ENCODE data around the gene TBX15. TPM values are rescaled to one million over a fixed set of nuclear protein-coding genes. Genes with fewer than 3 reads are reported as not detected.

The TBX15 gene
- total RNA-seq, 1 donor from 2014 or later: 2.9 TPM

DNA sequence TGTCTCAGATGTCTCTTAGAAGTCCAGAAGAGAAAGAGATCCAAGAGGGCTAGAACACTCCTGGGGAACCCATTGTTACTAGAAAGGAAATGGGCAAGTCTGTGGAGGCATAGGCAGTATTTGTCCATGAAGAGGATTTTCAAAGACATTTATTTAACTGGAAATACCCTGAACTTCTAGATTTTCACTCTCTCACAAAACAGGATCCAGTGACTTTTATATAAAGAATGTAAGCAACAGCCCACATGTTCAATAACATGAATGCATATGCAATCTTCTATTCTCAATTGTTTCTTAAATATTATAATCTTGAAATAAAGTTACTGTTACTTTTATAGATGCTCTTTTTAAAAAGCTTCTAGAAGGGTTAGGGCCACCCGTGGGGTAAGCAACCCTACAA is 53.4 kb downstream of the TBX15 start:
- H3K27me3 Mint-ChIP-seq (ENCODE audit: insufficient read depth, low read depth): peaks cover 4% of the 10 kb centered on the region
- no peaks in the 10 kb centered on the region for H3K27me3 ChIP-seq
- no peak overlapping the region for H3K4me3 Mint-ChIP-seq
- no peak overlapping the region for H3K27ac Mint-ChIP-seq
- no peak overlapping the region for H3K4me3 ChIP-seq
- H3K4me1 Mint-ChIP-seq: no peaks in the 10 kb centered on the region
- no peak for TF ChIP-seq EZH2 (IDR thresholded peaks at IDR 0.05)
- TF ChIP-seq, protein P1, sequence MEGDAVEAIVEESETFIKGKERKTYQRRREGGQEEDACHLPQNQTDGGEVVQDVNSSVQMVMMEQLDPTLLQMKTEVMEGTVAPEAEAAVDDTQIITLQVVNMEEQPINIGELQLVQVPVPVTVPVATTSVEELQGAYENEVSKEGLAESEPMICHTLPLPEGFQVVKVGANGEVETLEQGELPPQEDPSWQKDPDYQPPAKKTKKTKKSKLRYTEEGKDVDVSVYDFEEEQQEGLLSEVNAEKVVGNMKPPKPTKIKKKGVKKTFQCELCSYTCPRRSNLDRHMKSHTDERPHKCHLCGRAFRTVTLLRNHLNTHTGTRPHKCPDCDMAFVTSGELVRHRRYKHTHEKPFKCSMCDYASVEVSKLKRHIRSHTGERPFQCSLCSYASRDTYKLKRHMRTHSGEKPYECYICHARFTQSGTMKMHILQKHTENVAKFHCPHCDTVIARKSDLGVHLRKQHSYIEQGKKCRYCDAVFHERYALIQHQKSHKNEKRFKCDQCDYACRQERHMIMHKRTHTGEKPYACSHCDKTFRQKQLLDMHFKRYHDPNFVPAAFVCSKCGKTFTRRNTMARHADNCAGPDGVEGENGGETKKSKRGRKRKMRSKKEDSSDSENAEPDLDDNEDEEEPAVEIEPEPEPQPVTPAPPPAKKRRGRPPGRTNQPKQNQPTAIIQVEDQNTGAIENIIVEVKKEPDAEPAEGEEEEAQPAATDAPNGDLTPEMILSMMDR (IDR thresholded peaks at IDR 0.05): no peak
- TF ChIP-seq EZH2phosphoT487 (IDR thresholded peaks at IDR 0.05): no peak
- no peak overlapping the region for H3K4me2 ChIP-seq
- no peak overlapping the region for H2AFZ ChIP-seq (replicated peaks)
- H3K4me1 ChIP-seq: no peaks in the 10 kb centered on the region
- no peaks in the 10 kb centered on the region for H4K20me1 ChIP-seq (ENCODE audit: low read depth)
- no peaks in the 10 kb centered on the region for H3K9me3 ChIP-seq (ENCODE audit: low read depth)
- H3K9ac ChIP-seq: no peak overlapping the region
- no peaks in the 10 kb centered on the region for H3K36me3 Mint-ChIP-seq
- no peak overlapping the region for H3K27ac ChIP-seq
- DNase-seq (ENCODE audit: low spot score): no peak
- H3F3A ChIP-seq (ENCODE audit: low read depth): no peaks in the 10 kb centered on the region
- H3K79me2 ChIP-seq (ENCODE audit: low read depth): no peaks in the 10 kb centered on the region
- no peaks in the 10 kb centered on the region for H3K9me3 Mint-ChIP-seq
- H3K36me3 ChIP-seq: no peaks in the 10 kb centered on the region

DNA sequence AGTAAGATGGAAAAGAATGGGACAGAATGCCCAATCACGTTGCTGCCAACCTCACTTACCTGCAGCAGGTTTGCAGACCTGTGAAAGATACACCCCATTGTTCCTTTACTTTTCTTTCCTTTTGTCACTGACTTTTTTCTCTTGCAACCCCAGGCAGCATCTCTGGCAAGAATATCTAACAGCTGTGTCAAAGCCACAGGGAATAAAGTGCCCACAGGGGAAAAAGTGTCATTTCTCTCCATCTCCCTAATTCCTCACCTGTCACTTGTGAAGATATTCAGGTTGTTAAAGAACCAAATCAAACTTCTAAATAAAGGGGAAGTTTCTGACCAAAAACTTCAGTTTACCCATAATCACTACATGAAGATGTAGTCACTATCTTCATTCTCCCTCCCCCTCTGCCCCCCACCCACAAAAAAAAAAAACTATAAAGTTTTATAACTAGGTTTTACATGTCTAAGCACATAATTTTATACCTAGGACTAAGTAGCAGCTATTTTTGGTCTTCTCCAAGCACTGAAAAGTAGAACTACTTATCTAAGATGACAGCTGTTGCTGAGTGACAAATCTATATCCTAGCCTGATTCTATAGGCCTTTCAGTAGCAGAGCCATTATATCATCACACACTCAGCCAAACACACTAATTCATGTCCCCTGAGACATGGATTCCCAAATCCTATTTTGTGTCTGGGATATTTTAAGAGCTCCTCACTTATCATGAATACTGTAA is 54.9 kb downstream of the TBX15 start:
- H2AFZ ChIP-seq (replicated peaks): no peak overlapping the region
- no peak overlapping the region for H3K9ac ChIP-seq
- no peak for DNase-seq (ENCODE audit: low spot score)
- no peaks in the 10 kb centered on the region for H3K27me3 ChIP-seq
- H3K4me1 ChIP-seq: no peaks in the 10 kb centered on the region
- no peaks in the 10 kb centered on the region for H3K36me3 Mint-ChIP-seq
- no peaks in the 10 kb centered on the region for H3K79me2 ChIP-seq (ENCODE audit: low read depth)
- peaks cover 3% of the 10 kb centered on the region for H4K20me1 ChIP-seq (ENCODE audit: low read depth)
- no peaks in the 10 kb centered on the region for H3K9me3 Mint-ChIP-seq
- H3K4me2 ChIP-seq: no peak overlapping the region
- H3F3A ChIP-seq (ENCODE audit: low read depth): no peaks in the 10 kb centered on the region
- H3K27ac Mint-ChIP-seq: no peak overlapping the region
- TF ChIP-seq, protein P1 (IDR thresholded peaks at IDR 0.05): no peak
- TF ChIP-seq EZH2phosphoT487 (IDR thresholded peaks at IDR 0.05) (no peak), EZH2 (IDR thresholded peaks at IDR 0.05) (no peak)
- H3K9me3 ChIP-seq (ENCODE audit: low read depth): no peaks in the 10 kb centered on the region
- no peaks in the 10 kb centered on the region for H3K4me1 Mint-ChIP-seq
- H3K27me3 Mint-ChIP-seq (ENCODE audit: insufficient read depth, low read depth): peaks cover 4% of the 10 kb centered on the region
- no peaks in the 10 kb centered on the region for H3K36me3 ChIP-seq
- H3K4me3 Mint-ChIP-seq: no peak overlapping the region
- H3K4me3 ChIP-seq: no peak overlapping the region
- no peak overlapping the region for H3K27ac ChIP-seq

DNA sequence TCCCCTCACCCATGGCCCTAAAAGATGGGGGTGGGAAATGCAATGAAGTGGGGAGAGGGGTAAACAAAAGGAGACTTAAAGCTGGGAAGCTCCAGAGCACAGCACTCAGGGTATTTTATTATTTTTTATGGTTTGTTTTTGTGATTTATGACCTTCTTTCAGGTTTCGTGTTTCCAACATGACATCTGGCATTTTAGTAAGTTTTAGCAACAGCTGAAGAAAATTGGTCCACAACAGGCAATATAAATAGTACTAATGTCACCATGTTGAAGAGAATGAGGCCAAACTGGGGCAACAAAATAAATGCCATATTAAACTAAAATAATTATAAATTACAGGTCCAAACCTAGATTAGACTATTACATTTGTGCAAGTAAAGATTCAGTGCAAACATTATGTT is 56.3 kb downstream of the TBX15 start:
- Histone ChIP-seq H3K27ac (no peak overlapping the region), H3K79me2 (ENCODE audit: low read depth) (no peaks in the 10 kb centered on the region), H4K20me1 (ENCODE audit: low read depth) (peaks cover 10% of the 10 kb centered on the region), H3K9ac (no peak overlapping the region), H3K9me3 (ENCODE audit: low read depth) (no peaks in the 10 kb centered on the region), H3K4me1 (no peaks in the 10 kb centered on the region), H2AFZ (replicated peaks) (no peak overlapping the region), H3K36me3 (no peaks in the 10 kb centered on the region), H3K4me3 (no peak overlapping the region), H3K27me3 (no peaks in the 10 kb centered on the region), H3K4me2 (no peak overlapping the region), H3F3A (ENCODE audit: low read depth) (no peaks in the 10 kb centered on the region)
- TF ChIP-seq, protein P1 (IDR thresholded peaks at IDR 0.05): no peak
- TF ChIP-seq EZH2 (IDR thresholded peaks at IDR 0.05) (no peak), EZH2phosphoT487 (IDR thresholded peaks at IDR 0.05) (no peak)
- H3K27ac Mint-ChIP-seq: no peak overlapping the region
- no peak overlapping the region for H3K4me3 Mint-ChIP-seq
- H3K4me1 Mint-ChIP-seq: no peaks in the 10 kb centered on the region
- DNase-seq (ENCODE audit: low spot score): no peak
- H3K9me3 Mint-ChIP-seq: no peaks in the 10 kb centered on the region
- no peaks in the 10 kb centered on the region for H3K36me3 Mint-ChIP-seq
- peaks cover 4% of the 10 kb centered on the region for H3K27me3 Mint-ChIP-seq (ENCODE audit: insufficient read depth, low read depth)
